NCI-H748 (cell line): ENCODE results near the gene MMP23B.
"Not testable (repeated sequence)": the region's sequence is repeated elsewhere in the genome, so short reads cannot be mapped to it uniquely, and the experiment has no call there.

ENCODE experiments used
- DNase-seq: peaks from one replicate; lab custom pipeline; 2025; ENCODE audit not compliant: unreplicated experiment; lab: John Stamatoyannopoulos, UW

MMP23B gene

DNA sequence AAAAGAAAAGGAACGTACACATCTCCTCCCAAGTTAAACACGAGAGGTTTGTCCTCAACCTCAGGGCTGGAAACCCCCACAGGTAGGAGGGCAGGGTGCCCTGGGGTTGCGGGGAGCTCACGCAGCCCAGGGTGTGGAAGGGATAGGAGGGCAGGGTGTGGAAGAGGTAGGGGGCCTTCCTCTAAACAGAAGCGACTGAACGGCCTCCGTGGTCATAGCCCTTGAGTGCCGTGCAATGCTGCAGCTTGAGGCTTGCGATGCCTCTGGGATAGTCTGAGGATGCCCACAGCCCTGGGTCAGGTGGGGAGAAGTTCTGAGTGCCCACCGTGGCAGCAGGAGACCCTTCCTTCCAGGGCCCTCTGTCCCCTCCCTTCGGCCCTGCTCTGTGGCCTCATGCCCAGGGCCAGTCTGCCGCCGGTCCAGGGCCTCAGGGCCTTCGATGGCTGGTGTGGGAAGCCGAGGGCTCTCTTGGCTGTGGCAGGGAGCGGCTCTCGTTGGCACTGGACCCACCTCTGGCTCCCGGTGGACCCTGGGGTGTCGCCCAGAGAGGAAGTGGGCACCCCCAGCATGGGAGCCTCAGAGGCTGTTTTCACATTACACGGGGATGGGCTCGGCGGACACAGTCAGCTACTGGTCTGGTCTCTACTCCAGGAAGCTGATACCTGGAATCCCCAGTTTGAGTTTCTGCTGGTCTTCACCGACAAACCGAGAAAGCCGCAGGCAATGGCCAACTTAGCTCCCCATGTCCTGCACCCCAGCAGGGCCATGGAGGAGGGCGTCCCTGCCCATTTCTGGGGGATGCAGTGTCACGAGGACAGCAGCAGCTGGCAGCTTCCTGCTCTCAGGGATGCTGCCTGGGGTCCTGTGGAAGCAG is 33.2 kb downstream of the MMP23B start:
- DNase-seq = no peak

DNA sequence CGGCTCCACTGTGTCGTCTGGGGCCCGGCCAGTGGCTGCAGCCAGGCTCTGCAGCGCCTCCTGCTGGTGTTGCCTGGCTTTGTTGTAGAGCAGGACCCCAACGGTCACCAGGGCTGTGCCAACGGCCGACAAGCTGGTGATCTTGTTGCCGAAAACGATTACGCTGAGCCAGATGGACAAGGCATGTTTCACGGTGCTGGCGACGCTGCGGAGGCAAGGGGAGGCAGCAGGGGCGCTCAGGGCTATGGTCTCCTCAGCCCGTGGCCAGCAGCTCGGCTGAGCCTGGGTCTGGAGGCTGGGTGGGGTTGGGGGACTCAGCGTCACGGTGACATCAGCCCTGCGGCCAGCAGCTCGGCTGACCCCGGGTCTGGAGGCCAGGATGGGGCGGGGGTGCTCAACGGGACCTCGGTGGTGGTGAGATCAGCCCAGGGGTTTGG is 33.9 kb downstream of the MMP23B start:
- no peak for DNase-seq

DNA sequence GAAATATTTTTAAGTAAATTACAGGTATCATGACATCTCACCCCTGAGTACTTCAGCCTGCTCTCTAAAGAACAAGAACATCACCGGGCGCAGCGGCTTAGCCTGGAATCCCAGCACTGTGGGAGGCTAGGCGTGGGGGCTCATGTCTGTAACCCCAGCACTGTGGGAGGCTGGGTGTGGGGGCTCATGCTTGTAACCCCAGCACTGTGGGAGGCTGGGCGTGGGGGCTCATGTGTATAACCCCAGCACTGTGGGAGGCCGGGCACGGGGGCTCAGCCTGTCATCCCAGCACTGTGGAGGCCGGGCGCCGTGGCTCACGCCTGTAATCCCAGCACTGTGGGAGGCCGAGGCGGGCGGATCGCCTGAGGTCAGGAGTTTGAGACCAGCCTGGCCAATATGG is 34.6 kb downstream of the MMP23B start:
- DNase-seq = no peak

DNA sequence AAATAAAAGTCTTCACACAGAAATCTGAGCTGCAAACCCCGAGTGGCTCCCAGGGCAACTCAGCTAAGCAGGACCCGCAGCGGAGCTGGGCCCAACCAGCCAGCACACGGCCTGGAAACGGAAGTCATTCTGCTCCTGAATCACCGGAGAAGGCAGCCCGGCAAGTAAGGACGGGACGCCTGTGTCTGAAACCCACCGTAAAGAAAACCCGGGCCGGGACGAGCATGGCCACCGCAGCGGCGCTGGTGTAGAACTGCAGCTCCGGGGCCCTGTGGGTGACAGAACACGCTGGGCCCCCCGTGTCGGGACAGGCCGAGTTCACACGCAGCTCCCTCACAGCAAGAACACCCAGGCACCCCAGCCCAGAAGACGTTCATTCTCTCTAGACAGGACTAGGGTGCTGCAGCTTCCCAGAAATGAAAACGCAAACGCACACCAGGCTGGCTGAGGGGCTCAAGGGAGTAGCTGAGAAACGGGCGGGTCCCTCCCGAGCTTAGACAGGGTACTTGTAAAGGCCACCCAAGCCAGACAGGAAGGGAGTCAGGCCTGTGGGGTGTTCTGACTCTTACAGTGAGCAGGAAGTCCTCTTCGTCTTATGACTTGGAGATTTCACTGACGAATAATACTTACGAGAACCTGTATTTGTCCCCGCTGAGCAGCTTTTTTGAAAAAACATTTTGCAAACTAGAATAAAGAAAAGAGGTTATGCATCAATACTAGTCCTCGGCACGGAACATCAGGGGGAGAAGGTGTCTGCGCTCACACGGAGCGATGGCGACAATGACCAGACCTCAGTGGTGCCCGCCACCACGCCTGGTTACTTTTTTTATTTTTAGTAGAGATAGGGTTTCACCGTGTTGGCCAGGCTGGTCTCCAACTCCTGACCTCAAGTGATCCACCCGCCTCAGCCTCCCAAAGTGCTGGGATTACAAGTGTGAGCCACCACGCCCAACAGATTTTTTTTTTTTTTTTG is 37.8 kb downstream of the MMP23B start:
- no peak for DNase-seq

DNA sequence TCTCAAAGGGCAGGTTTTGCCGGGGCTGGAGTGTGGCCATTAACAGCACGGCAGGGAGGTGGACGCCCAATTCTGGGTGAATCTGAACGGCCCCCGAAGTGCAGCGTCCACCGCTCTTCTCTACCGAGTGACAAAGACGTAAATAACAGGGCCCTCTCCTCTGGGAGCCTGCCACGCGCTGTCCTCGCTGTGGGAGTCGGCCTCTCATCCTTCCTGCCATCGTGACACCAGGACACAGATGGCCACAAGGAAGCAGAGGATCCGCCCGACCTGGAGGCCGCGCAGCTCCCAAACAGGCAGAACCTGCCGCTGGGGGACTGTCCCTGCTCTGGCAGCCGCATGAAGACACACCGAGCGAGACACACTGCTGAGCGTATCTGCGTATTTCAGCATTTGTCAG is 38.9 kb downstream of the MMP23B start:
- no peak for DNase-seq

DNA sequence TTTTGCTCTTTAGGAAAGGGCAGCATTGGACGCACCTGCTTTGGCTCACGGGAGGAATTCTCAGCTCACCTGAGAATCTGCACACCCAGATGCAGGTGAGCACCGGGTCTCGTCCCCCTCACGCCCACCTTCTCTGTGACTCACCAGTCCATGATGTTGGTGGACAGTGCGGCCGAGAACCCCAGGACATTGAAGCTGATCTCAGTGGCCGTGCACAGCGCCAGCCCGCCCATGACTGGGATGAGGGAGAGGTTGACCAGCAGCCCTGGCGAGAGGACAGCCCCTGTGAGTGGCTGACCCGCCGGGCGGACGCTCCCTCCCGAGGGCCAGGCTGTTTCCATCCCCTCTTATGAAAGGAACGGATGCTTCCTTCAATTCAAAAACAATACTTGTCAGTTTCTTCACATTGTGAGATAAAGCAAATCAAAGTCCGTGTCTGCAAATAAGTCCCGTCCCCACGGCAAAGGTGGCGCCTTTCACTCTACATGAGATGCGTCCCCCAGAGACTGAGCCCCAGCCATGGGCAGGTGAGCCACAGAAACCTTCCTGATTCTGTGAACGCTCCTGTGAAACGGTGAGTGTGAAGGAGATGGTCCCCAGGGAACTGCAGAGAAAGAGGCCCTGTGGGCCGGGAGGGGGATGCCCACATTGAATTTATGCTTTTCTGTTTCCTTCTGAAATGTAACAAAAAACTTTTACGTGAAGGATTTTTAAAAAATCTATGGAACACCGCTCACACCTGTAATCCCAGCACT is 39.6 kb downstream of the MMP23B start:
- DNase-seq = no peak

DNA sequence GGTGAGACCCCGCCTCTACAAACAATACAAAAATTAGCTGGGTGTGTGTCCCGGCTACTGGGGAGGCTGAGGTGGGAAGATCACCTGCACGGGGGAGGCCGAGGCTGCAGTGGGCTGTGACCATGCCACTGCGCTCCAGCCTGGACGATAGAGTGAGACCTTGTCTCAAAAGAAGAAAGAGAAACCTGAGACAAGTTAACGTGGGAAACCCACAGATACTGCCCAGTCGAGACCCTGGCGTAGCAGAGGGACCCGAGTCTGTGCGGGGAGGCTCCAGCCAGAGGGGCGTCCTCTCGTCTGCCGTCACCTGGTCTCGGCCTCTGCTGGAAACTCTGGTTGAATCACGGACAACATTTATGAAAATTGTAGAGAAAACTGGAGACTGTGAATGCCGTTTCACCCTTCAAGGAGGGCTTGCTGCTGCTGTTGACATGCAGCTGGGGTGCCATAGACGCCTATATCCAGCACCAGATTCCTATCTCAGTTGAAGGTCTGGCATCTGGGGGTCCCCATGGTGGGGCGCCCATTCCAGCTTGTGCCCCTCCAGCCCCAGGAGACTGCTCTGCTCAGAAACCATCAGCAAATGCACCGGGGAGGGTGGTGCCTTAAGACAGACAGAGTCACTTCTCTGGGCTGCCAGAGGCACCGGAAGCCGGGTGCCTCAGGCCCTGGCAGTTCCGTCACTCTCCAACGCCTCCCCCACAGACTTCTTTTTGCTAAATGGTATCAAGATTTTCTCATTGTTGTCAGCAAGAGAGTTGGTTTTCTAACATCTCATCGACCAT is 40.4 kb downstream of the MMP23B start:
- DNase-seq = no peak

DNA sequence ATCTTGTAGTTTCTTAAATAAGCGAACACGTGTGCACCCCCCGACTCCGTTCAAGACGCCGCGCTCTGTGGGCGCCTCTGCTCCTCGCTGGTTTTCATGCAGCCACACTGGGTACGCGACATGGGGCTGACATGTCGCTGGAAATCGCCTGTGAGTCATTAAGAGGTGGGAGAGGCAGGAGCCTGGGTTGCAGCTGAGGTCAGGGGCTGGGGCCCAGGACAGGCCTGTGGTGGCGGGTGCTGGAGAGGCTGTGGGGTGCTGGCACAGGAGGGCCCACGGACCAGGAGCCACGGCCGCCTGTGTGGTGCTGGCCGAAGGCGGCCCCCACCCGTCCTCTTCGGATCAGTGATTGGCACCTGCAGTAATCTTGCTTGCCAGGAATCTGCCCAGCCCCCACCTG is 42.8 kb downstream of the MMP23B start:
- not testable (repeated sequence) for DNase-seq

DNA sequence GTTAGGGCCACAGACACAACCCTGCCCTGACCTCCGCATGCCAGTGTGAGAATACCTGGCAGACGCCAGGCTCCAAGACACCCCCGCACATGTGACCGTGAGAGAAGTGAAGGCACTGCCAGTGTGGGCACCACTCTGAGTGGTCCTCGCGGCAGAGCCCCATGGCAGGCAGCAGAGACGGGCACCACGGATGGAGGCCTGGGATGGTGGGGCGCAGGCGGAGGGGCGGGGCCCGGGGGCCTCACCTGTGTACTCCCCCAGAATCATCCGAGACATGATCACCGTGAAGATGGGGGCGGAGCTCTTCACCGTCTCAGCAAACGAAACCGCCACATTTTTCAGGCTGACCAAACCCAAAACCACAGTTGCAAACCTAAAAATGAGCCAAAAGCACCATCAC is 43.2 kb downstream of the MMP23B start:
- DNase-seq = not testable (repeated sequence)

DNA sequence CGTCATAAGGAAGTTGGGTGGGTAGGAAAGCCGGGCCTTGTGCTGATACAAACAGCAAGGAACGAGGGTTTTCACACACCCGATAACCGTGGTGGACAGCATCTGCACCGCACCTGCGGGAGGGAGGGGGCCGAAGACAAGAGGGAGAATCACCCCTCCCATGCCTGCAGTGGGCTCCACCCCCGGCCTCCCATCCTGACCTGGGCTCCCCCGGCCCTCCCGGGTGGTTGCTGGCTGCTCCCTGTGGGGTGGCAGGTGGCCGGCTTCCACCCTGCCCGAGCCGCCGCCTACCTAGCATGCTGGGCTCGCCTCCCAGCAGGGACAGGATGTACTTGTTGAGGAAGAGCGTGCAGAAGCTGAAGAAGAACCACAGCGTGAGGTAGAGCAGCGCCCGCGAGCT is 44.1 kb downstream of the MMP23B start:
- DNase-seq = not testable (repeated sequence)

DNA sequence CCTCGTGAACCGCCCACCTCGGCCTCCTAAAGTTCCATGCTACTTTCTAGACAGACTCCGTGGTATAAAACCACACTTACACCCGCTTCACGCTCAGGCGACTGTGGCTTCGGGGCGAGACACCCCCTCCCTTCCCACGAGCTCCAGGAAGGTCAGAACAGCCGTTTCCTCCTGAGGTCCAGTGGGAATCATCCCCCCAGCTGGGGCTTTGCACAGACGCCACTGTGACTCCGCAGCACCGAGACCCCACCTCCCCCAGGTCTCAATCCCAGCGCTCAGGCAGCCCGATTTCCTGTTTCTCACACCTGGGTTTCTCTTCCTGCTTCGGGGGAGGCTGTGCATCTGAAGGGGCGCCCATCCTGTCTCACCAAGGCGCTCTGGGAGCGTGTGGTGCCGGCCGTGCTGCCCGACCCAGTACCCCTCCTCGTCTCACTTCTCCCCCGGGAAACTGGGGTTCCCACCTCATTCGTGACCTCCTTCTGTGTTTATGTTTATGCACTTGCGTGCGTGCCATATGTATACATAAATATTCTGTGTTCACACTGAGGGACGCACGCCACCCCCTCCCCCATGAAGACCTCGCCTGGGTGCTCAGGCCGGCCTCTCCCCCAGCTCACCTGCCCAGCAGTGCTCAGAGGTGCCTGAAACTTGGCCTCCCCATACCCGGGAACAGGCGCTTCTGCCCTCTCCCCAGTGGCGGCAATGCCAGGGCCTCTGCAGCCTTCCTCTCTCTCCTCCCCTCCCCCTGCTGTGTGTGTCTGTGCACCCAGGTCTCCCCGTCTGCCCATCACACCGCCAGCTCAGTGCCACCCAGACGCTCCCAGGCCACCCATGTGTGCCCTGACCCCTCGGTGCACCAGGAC is 46.0 kb downstream of the MMP23B start:
- no peak for DNase-seq

DNA sequence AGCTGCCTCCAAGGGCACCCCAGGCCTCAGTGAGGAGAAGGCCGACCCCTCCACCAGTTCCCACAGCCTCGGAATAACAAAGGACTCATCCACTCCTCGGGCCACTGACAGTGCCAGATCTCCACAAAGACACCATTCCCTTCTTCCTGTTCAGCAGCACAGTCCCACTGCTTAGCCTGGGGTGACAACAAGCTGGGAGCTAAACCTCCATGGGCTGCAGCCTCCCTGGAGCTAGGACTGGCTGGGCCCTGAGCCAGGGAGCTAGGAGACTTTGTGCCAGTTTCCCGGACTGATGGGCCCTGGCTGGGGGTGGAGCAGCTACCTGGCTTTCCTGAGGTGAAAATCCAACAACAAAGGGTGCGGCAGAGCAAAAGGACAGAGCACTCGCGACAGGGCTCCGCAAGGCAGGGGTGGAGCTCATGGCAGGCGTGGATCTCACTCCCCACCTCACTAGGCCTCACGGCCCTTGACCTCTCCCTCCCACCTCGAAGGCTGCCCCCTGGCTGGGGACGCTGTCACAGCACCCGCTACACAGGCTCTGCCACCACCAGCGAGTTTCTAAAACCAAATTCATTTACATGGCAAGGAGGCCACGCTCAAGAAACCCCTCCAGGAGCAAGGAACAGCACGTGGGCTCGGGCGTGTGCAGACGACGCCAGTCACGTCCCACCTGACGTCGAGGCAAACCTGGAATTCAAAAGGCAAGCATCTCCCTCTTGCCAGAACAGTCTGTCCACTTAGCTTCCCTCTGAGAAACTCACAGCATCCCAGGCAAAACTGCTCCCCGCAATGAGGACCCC is 46.8 kb downstream of the MMP23B start:
- no peak for DNase-seq

DNA sequence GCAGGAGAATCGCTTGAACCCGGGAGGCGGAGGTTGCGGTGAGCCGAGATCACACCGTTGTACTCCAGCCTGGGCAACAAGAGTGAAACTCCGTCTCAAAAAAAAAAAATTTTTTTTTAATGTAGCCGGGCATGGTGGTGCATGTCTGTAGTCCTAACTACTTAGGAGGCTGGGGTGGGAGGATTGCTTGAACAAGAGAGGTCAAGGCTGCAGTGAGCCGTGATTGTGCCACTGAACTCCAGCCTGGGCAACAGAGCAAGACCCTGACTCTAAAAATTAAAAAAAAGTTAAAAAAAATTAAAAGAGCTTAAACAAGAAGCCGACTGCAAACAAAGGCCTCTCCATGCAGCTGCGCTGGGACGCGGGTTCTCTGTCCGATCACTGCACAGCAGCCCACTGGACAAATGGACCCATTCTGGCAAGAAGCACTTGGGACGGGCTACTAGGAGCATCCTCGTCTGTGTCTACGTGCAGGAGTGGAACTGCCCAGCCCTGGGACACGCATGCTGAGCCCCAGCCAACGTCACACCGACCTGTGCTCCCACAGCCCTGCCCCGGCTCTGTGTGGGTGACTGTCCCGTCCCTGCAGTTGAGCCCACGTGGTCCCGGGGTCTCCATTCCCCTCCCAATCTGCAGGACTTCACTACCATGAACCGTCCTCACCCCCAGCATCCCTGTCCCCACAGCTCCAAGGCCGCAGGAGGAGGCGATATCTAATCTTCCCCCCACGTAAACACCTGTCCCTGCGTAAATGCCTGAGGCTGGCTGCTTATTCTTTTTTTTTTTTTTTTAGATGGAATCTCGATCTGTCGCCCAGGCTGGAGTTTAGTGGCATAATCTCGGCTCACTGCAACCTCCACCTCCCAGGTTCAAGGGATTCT is 48.3 kb downstream of the MMP23B start:
- no peak for DNase-seq

DNA sequence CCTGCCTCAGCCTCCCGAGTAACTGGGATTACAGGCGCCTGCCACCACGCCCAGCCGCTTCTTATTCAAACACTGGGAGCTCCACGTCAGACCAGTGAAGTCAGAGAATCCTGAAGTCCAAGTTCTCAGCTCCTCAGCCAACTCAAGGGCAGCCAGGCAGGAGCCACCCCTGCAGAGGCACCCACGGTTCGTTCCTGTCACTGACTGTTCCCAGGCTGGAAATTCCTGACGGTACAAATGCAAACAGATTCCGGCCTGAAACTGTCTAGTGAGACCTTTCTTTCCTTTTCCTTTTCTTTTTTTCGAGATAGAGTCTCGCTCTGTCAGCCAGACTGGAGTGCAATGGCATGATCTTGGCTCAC is 48.9 kb downstream of the MMP23B start:
- DNase-seq = no peak

DNA sequence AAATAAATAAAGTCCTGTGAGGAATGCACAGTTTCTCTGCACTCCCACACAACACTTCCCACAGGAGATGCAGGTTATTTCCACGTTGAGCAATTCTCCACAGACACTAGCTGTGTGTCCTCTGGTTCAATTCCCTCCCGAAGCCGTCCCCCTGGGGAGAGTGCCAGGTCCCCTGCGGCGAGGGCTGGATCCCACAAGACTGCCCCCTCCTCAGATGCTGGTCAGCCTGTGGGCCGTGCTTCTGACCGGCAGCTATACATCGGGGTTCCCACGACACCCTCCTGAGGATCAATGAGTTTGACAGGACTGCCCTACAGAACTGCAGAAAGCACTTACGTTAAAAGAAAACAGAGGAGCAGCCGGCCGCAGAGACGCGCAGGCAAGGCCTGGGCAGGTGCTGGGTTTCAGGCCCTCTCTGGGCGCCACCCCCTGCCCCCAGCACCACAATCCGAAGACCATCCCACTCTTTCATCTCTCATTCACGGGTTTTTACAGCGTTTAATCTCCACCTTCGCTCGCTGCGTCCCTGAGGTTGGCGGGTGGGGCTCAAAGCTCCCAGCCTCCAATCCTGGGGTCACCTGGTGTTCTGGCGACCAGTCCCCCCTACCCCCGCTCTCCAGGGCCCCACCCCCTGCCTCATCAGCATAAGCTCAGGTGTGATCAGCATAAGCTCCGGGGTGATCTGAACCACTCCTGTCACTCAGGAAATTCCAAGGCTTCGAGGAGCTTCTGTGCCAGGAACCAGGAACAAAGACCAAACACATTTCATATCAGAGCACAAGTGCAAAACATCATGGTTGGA is 51.3 kb downstream of the MMP23B start:
- no peak for DNase-seq
